Loucy (cell line): ENCODE measurements around the gene NLRC5.

Source experiments
- H2AFZ ChIP-seq: fragments of 200-600 bp; sonication (generic); 2 replicates; pipeline ENCODE4 v1.6.0; 2016; ENCODE audit warnings: antibody characterized with exemption, mild to moderate bottlenecking, low read length, moderate library complexity
- H3F3A ChIP-seq: fragments of 200-600 bp; 2 replicates; pipeline ENCODE4 v1.6.0; 2016; ENCODE audit warnings: antibody characterized with exemption, low read depth, mild to moderate bottlenecking
- H3K27me3 ChIP-seq: fragments of 200-600 bp; sonication (generic); 2 replicates; pipeline ENCODE4 v1.6.1; 2014; ENCODE audit warnings: low read length, mild to moderate bottlenecking; ENCODE audit not compliant: insufficient read depth, poor library complexity, severe bottlenecking
- H3K36me3 ChIP-seq: fragments of 200-600 bp; sonication (generic); 2 replicates; pipeline ENCODE4 v1.6.1; 2016; ENCODE audit warnings: low read length; ENCODE audit not compliant: insufficient read depth
- H3K4me1 ChIP-seq: fragments of 200-600 bp; sonication (generic); 2 replicates; pipeline ENCODE4 v1.5.1; 2014; ENCODE audit warnings: low read length, mild to moderate bottlenecking; ENCODE audit not compliant: insufficient read depth, poor library complexity, severe bottlenecking
- H3K4me2 ChIP-seq: fragments of 200-600 bp; sonication (generic); 2 replicates; pipeline ENCODE4 v1.6.0; 2014; ENCODE audit warnings: antibody characterized with exemption, low read length, low read depth, mild to moderate bottlenecking; ENCODE audit not compliant: poor library complexity, severe bottlenecking
- H3K4me3 ChIP-seq: fragments of 200-600 bp; sonication (generic); 2 replicates; pipeline ENCODE4 v1.5.1; 2014; ENCODE audit warnings: low read length, mild to moderate bottlenecking, mixed read lengths; ENCODE audit not compliant: poor library complexity, severe bottlenecking
- H3K79me2 ChIP-seq: fragments of 200-600 bp; sonication (generic); 2 replicates; pipeline ENCODE4 v1.6.1; 2014; ENCODE audit warnings: low read length; ENCODE audit not compliant: insufficient read depth
- H3K9ac ChIP-seq: fragments of 200-600 bp; sonication (generic); 2 replicates; pipeline ENCODE4 v1.6.0; 2014; ENCODE audit warnings: mild to moderate bottlenecking, low read depth, low read length, moderate library complexity; ENCODE audit not compliant: poor library complexity, severe bottlenecking
- H3K9me2 ChIP-seq: fragments of 200-600 bp; sonication (generic); replicated peaks from 2 replicates; pipeline ENCODE4 v1.6.1; 2016; ENCODE audit warnings: low read depth, low read length, mixed read lengths
- H3K9me3 ChIP-seq: fragments of 200-600 bp; sonication (generic); 2 replicates; pipeline ENCODE4 v1.6.1; 2014; ENCODE audit warnings: mild to moderate bottlenecking, antibody characterized with exemption, low read length, low read depth; ENCODE audit not compliant: insufficient read depth
- H4K20me1 ChIP-seq: fragments of 200-600 bp; sonication (generic); 2 replicates; pipeline ENCODE4 v1.6.0; 2014; ENCODE audit warnings: antibody characterized with exemption, low read length, mild to moderate bottlenecking; ENCODE audit not compliant: insufficient read depth, poor library complexity, severe bottlenecking
- CTCF ChIP-seq: fragments of 200-600 bp; sonication (generic); conservative IDR thresholded peaks from 2 replicates; pipeline ENCODE4 v1.5.1; 2014; ENCODE audit warnings: mild to moderate bottlenecking, antibody characterized with exemption, low read length
- EZH2phosphoT487 ChIP-seq: fragments of 200-600 bp; IDR thresholded peaks from 2 replicates; pipeline ENCODE4 v1.6.1; 2018; ENCODE audit warnings: antibody characterized with exemption, mild to moderate bottlenecking, moderate library complexity, borderline replicate concordance

NLRC5 gene

GRCh38 chr16:56981729-56982271 is 7.6 kb upstream of the NLRC5 start:
- Histone ChIP-seq H3K79me2 (no peaks in the 10 kb centered on the region), H3K36me3 (no peaks in the 10 kb centered on the region), H4K20me1 (no peaks in the 10 kb centered on the region), H3F3A (no peaks in the 10 kb centered on the region), H3K27me3 (no peaks in the 10 kb centered on the region), H3K4me3 (no peak overlapping the region), H3K4me2 (no peak overlapping the region), H2AFZ (no peak overlapping the region), H3K4me1 (peaks cover 37% of the 10 kb centered on the region), H3K9me2 (no peaks in the 10 kb centered on the region), H3K9me3 (no peaks in the 10 kb centered on the region), H3K9ac (no peak overlapping the region)
- TF ChIP-seq EZH2phosphoT487 (no peak), CTCF (no peak)

GRCh38 chr16:56982695-56983094 is 6.7 kb upstream of the NLRC5 start:
- H4K20me1 ChIP-seq, result no peaks in the 10 kb centered on the region
- no peaks in the 10 kb centered on the region for H3K79me2 ChIP-seq
- H3K9me2 ChIP-seq, result no peaks in the 10 kb centered on the region
- H3K4me2 ChIP-seq, result no peak overlapping the region
- no peaks in the 10 kb centered on the region for H3F3A ChIP-seq
- peaks cover 37% of the 10 kb centered on the region for H3K4me1 ChIP-seq
- no peak overlapping the region for H3K9ac ChIP-seq
- H3K9me3 ChIP-seq, result no peaks in the 10 kb centered on the region
- H3K36me3 ChIP-seq, result no peaks in the 10 kb centered on the region
- H3K27me3 ChIP-seq, result no peaks in the 10 kb centered on the region
- H2AFZ ChIP-seq, result no peak overlapping the region
- H3K4me3 ChIP-seq, result no peak overlapping the region
- no peak for TF ChIP-seq CTCF
- TF ChIP-seq EZH2phosphoT487, result no peak

- Histone ChIP-seq H3F3A (no peaks in the 10 kb centered on the region), H3K9ac (no peak overlapping the region), H4K20me1 (no peaks in the 10 kb centered on the region), H3K9me2 (no peaks in the 10 kb centered on the region), H3K4me3 (no peak overlapping the region), H3K79me2 (no peaks in the 10 kb centered on the region), H3K36me3 (no peaks in the 10 kb centered on the region), H3K9me3 (no peaks in the 10 kb centered on the region), H3K4me1 (peaks cover 37% of the 10 kb centered on the region), H3K27me3 (no peaks in the 10 kb centered on the region), H3K4me2 (peak overlapping the region; percentile 9), H2AFZ (no peak overlapping the region)
- TF ChIP-seq CTCF (no peak), EZH2phosphoT487 (no peak)
Measured at GRCh38 chr16:56983211-56983751, 6.1 kb upstream of the NLRC5 start.
